Esophagus squamous epithelium (tissue), 5 donors: ENCODE results near the gene RBMS3. TPM values are rescaled to one million over a fixed set of nuclear protein-coding genes. Genes with fewer than 3 reads are reported as not detected.
A peak's percentile ranks its signal among the peaks of the same experiment; 100 is the strongest.

Experiments used
- DNase-seq: peaks from one replicate; lab custom pipeline; 2025; lab: John Stamatoyannopoulos, UW
- H3K27ac ChIP-seq, 4 donors: fragments of 200-600 bp; sonication (generic); one replicate each; pipeline ENCODE4 v1.5.1; 2016 to 2019; ENCODE audit warnings: mild to moderate bottlenecking in 1 of 4
- H3K27me3 ChIP-seq, 4 donors: fragments of 200-600 bp; sonication (generic); 1 replicate in 3 of 4; 2 replicates in 1 of 4; pipeline versions ENCODE4 v1.5.1 to v1.6.0; 2017 to 2021; ENCODE audit warnings: antibody characterized with exemption in 1 of 4
- H3K36me3 ChIP-seq, 3 donors: fragments of 200-600 bp; sonication (generic); one replicate each; pipeline ENCODE4 v1.5.1; 2016 to 2019
- H3K4me1 ChIP-seq, 3 donors: fragments of 200-600 bp; sonication (generic); one replicate each; pipeline ENCODE4 v1.5.1; 2017 to 2019
- H3K4me3 ChIP-seq, 4 donors: fragments of 200-600 bp; sonication (generic); 1 replicate in 3 of 4; 2 replicates in 1 of 4; pipeline ENCODE4 v1.5.1; 2016 to 2019; ENCODE audit warnings: mild to moderate bottlenecking in 2 of 4, moderate library complexity in 1 of 4
- H3K9me3 ChIP-seq, 3 donors: fragments of 200-600 bp; sonication (generic); one replicate each; pipeline ENCODE4 v1.5.1; 2016 to 2019
- POLR2A ChIP-seq, 4 donors: fragments of 450-650 bp; IDR thresholded peaks; one replicate each; pipeline ENCODE4 v1.6.1; 2017; ENCODE audit warnings: antibody characterized with exemption in 4 of 4, mild to moderate bottlenecking in 4 of 4, moderate library complexity in 3 of 4
- WGBS, 2 donors: methylation state at CpG; one replicate each; pipeline ENCODE4 v1.1.5; 2018; 5-methylcytosine and 5-hydroxymethylcytosine counted together
- intact Hi-C: fragments of 100-400 bp; cut with DNase I; formaldehyde crosslinking; loops from one replicate; pipeline ENCODE4 v1.15.0; 2022
- total RNA-seq, 4 donors: library from RNA; depleted of rRNA; stranded (reverse); fragments of >200 nt; gene quantifications; one replicate each; pipeline ENCODE4 v1.1.0, GENCODE V29; 2016
- TF ChIP-seq, protein P1 (sequence below), 6 experiments: fragments of 450-650 bp in 4 of 6; fragments of 200-600 bp in 2 of 6; sonication (generic) in 2 of 6; IDR thresholded peaks; one replicate each; pipeline ENCODE4 v1.5.1; 2016 to 2019; ENCODE audit warnings: antibody characterized with exemption in 6 of 6, mild to moderate bottlenecking in 4 of 6, moderate library complexity in 4 of 6
- donor health status: DM: yes; HTN: yes; CAD: no.

RBMS3 gene
- total RNA-seq, 4 donors from 2014 or later: 0.57 to 35.7 (median 6.1) TPM

DNA sequence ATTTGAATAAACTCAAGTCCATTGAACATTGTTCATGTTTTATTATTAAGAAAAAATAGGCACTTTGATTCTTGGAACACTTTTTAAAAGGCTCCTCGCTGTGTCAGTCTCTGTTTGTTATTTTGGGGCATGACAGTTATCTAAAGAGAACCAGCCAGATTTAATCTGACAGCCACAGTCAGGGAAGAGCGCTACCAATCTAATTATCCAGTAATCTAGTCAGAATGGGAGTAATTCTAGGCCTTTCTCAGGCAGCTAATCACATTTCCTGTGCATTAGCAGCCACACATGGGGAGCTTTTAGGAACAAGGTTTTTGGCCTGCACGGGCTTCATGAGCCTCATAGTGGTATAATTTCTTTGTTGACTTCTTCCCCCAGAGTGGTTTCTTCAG lies 362.2 kb downstream of the RBMS3 start:
- Histone ChIP-seq H3K9me3 (no peaks in the 10 kb centered on the region), H3K27ac (peak overlapping the region in 1 of 4 donors; percentile 5), H3K27me3 (no peaks in the 10 kb centered on the region), H3K4me3 (no peak overlapping the region), H3K4me1 (peaks cover 0 to 18% (median 0%) of the 10 kb centered on the region in 3 donors), H3K36me3 (no peaks in the 10 kb centered on the region)
- no peak for DNase-seq
- TF ChIP-seq, protein P1, sequence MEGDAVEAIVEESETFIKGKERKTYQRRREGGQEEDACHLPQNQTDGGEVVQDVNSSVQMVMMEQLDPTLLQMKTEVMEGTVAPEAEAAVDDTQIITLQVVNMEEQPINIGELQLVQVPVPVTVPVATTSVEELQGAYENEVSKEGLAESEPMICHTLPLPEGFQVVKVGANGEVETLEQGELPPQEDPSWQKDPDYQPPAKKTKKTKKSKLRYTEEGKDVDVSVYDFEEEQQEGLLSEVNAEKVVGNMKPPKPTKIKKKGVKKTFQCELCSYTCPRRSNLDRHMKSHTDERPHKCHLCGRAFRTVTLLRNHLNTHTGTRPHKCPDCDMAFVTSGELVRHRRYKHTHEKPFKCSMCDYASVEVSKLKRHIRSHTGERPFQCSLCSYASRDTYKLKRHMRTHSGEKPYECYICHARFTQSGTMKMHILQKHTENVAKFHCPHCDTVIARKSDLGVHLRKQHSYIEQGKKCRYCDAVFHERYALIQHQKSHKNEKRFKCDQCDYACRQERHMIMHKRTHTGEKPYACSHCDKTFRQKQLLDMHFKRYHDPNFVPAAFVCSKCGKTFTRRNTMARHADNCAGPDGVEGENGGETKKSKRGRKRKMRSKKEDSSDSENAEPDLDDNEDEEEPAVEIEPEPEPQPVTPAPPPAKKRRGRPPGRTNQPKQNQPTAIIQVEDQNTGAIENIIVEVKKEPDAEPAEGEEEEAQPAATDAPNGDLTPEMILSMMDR (IDR thresholded peaks at IDR 0.05): no peak
- TF ChIP-seq POLR2A (IDR thresholded peaks at IDR 0.05): no peak
- 37 to 62% methylated on average over 2 to 3 of the region's 3 CpGs for WGBS, 2 donors
- intact Hi-C loops: no loop called here

DNA sequence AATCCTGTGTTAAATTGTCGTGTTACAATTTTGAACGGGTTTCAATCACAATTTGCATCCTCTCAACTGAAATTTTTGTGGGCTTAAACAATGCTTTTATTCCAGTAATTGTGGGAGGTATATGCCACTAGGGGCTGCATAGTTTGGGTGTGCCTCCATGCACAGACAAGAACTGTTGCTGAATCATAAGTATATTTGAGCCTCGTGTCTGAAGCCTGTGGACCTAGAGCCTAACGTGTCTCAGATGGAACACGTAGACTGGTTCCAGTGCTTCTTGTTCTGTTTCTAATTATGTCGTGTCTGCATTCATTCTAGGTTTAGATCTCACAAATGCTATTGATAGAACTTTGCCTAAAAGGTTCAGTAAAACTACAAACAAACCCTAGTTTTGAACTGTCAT lies 363.4 kb downstream of the RBMS3 start:
- TF ChIP-seq, protein P1 (IDR thresholded peaks at IDR 0.05): no peak
- TF ChIP-seq POLR2A (IDR thresholded peaks at IDR 0.05): no peak
- no peak for DNase-seq
- no peaks in the 10 kb centered on the region for H3K27me3 ChIP-seq
- H3K36me3 ChIP-seq: no peaks in the 10 kb centered on the region
- H3K9me3 ChIP-seq: no peaks in the 10 kb centered on the region
- 66 to 76% methylated on average over 6 of the region's 6 CpGs for WGBS, 2 donors
- H3K4me3 ChIP-seq: no peak overlapping the region
- H3K27ac ChIP-seq: no peak overlapping the region
- intact Hi-C loops: no loop called here
- peaks cover 0 to 18% (median 0%) of the 10 kb centered on the region in 3 donors for H3K4me1 ChIP-seq

DNA sequence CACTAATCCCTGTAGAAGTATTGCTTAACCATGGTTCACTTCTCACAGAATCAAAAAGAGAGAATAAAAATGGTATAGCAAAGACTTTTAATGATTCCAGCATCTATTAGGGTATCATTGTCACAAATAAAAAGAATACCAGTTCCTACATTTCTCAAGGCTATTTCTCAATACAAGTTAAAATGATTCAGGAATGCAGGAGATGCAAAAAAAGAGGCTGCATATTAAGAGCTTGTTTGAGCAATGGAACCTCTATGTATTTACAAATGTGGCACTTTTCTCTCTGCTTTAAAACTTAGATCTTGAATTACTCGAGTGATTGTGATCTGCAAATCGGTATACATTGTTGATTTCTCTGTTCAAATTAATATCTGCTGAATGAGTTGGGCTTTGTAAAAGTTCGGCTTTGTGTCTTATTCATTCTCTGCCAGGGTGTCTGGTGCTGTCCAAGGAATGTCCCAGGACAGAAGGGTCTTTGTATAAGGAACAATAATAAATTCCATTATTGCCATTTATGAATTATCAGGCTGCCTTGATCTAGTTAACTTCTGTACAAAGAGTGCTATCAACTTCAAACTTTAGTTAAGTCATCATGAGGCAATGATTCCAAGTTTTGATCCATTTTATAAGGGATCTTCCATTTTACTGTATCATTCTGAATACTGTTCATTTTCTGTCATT lies 364.2 kb downstream of the RBMS3 start:
- H3K27me3 ChIP-seq: no peaks in the 10 kb centered on the region
- 76 to 77% methylated on average over 3 of the region's 3 CpGs for WGBS, 2 donors
- H3K9me3 ChIP-seq: no peaks in the 10 kb centered on the region
- no peak overlapping the region for H3K4me3 ChIP-seq
- TF ChIP-seq POLR2A (IDR thresholded peaks at IDR 0.05): no peak
- TF ChIP-seq, protein P1 (IDR thresholded peaks at IDR 0.05): no peak
- H3K27ac ChIP-seq: no peak overlapping the region
- peaks cover 0 to 12% (median 0%) of the 10 kb centered on the region in 3 donors for H3K4me1 ChIP-seq
- intact Hi-C loops: no loop called here
- no peak for DNase-seq
- no peaks in the 10 kb centered on the region for H3K36me3 ChIP-seq

DNA sequence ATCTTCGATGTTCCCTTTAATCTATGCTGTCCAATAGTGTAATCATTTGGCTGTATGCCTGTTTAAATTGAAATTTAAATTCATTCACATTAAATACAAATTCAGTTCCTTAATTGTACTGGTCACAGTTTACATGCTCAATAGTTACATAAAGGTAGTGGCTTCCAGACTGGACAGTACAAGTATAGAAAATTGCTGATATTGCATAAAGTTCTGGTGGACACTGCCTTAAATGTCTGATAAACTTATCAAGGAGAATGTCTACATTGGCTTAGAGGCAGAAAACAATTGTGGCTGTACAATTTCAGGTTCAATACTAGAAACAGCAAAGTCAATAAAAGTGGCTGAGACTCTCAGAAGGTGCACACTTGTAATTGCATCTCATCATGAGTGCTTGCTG lies 365.2 kb downstream of the RBMS3 start:
- H3K4me3 ChIP-seq: no peak overlapping the region
- intact Hi-C loops: no loop called here
- H3K27ac ChIP-seq: no peak overlapping the region
- H3K36me3 ChIP-seq: no peaks in the 10 kb centered on the region
- H3K9me3 ChIP-seq: no peaks in the 10 kb centered on the region
- DNase-seq: no peak
- H3K27me3 ChIP-seq: no peaks in the 10 kb centered on the region
- TF ChIP-seq POLR2A (IDR thresholded peaks at IDR 0.05): no peak
- TF ChIP-seq, protein P1 (IDR thresholded peaks at IDR 0.05): no peak
- peaks cover 0 to 12% (median 0%) of the 10 kb centered on the region in 3 donors for H3K4me1 ChIP-seq
- WGBS, 2 donors: 71 to 94% methylated on average over 1 of the region's 1 CpG

DNA sequence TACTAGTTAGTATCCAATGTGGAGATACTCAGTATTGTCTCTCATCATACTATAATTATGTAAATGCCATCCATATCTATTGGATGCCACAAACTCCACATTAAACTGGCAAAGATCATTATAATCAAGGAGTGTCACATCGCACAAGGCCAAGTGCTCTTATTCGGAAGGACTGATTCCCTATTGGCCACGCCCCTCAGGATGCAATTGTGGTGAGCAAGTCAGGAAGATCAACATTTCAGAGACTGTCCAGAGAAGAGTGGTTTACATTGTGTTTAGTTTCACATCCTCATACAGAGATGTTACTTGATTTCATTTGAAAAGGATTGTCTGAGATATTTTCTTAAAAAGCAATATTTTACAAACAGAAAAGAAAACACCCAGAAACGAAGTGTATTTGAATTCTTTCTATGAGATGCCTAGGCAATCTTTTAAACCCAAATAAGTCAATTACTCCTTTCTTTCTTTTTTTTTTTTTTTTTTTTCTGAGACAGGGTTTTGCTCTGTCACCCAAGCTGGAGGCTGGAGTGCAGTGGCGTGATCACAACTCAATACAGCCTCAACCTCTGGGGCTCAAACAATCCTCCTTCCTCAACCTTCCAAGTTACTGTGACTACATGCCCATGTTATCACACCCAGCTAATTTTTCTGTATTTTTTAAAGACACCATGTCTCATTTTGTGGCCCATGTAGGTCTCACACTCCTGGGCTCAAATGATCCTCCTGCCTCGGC lies 369.1 kb downstream of the RBMS3 start:
- Histone ChIP-seq H3K4me1 (no peaks in the 10 kb centered on the region), H3K4me3 (no peak overlapping the region), H3K9me3 (no peaks in the 10 kb centered on the region), H3K27ac (no peak overlapping the region), H3K36me3 (no peaks in the 10 kb centered on the region), H3K27me3 (no peaks in the 10 kb centered on the region)
- intact Hi-C loops: no loop called here
- DNase-seq: no peak
- WGBS, 2 donors: 61 to 77% methylated on average over 6 of the region's 6 CpGs
- TF ChIP-seq POLR2A (IDR thresholded peaks at IDR 0.05): no peak
- TF ChIP-seq, protein P1 (IDR thresholded peaks at IDR 0.05): no peak
